HepG2 (cell line): ENCODE measurements around the gene DCAF12L2.

ENCODE experiments used
- MXD3 ChIP-seq: IDR thresholded peaks from 2 replicates; pipeline ENCODE4 v1.6.1; 2016; ENCODE audit warnings: mild to moderate bottlenecking, missing biosample characterization, missing genetic modification reagents
- TAF1 ChIP-seq: sonication (generic); formaldehyde crosslinking; IDR thresholded peaks from 2 replicates; pipeline ENCODE4 v1.4.0; 2020; ENCODE audit warnings: missing genetic modification reagents

DNA sequence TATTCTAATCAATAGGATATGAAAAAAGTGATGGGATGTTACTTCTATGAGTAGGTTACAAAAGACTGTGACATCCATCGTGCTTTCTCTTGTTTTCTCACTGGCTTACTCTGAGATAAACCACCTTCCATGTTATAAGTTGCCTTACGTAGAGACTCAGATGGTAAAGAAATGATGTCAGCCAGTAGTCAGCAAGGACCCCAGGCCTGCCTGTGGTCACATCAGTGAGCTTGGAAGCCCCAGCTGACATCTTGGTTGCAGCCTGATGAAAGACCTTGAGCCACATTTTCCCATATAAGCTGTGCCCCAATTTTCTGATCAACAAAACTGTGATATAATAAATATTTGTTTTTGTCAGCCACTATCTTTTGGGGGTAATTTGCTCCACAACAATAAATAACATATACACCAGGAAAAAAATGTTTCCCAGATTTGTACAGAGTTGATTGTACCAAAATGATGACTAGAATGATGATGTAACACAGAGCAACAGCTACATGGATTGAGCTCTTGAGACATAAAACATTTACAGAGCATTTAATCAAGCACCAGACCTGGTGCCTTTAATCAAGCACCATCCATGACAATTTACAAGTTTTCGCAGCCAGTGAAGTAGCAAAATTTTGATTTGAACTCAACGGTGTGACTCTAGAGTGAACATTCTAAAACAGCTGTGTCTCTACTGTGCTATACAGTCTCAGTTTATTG is 11.2 kb upstream of the DCAF12L2 start:
- TF ChIP-seq TAF1 (no peak), MXD3 (no peak)
